Stomach (tissue), 4 donors: ENCODE results near the gene SRP68.

Experiments
- CTCF ChIP-seq, 7 experiments: fragments of 450-650 bp in 4 of 7; fragments of 200-600 bp in 3 of 7; sonication (generic) in 3 of 7; IDR thresholded peaks; one replicate each; pipeline ENCODE4 v1.5.1; 2016 to 2019; ENCODE audit warnings: antibody characterized with exemption in 7 of 7, control low read depth in 2 of 7, mild to moderate bottlenecking in 1 of 7
- EP300 ChIP-seq: sonication (generic); formaldehyde crosslinking; IDR thresholded peaks from one replicate; pipeline ENCODE4 v1.6.1; 2017; ENCODE audit warnings: antibody characterized with exemption
- POLR2A ChIP-seq, 4 donors: fragments of 450-650 bp; IDR thresholded peaks; one replicate each; pipeline ENCODE4 v1.6.1; 2016; ENCODE audit warnings: antibody characterized with exemption in 4 of 4, control low read depth in 2 of 4, mild to moderate bottlenecking in 1 of 4, moderate library complexity in 1 of 4
- POLR2AphosphoS5 ChIP-seq, 3 donors: sonication (generic); formaldehyde crosslinking; IDR thresholded peaks; one replicate each; pipeline ENCODE4 v1.6.1; 2016; ENCODE audit warnings: antibody characterized with exemption in 3 of 3

- no peak for TF ChIP-seq POLR2A (IDR thresholded peaks at IDR 0.05)
- no peak for TF ChIP-seq CTCF (IDR thresholded peaks at IDR 0.05)
- no peak for TF ChIP-seq EP300
- no peak for TF ChIP-seq POLR2AphosphoS5 (IDR thresholded peaks at IDR 0.05)
Observed at GRCh38 chr17:76019833-76020467, 52.4 kb downstream of the SRP68 start.
